ENCODE measurements around the gene RUNX2. TPM values are rescaled to one million over a fixed set of nuclear protein-coding genes. Genes with fewer than 3 reads are reported as not detected.

Gene RUNX2
- total and polyA plus RNA-seq, 10 of the 15 experiments (the other 5 are each of a cell fraction or from before 2014, with no cell fraction given) = 0.01 to 0.77 (median 0.15) TPM; not detected in 3

GRCh38 chr6:45480752-45481415, 152.8 kb downstream of the RUNX2 start:
- Histone ChIP-seq H2AFZ (ENCODE audit: control insufficient read depth, low read depth, low read length) (no peak overlapping the region), H3K9ac (ENCODE audit: control insufficient read depth, insufficient read depth, low read length) (no peak overlapping the region), H3K36me3 (ENCODE audit: control insufficient read depth in 2 of 2, insufficient read depth in 2 of 2, low read length in 1 of 2) (no peaks in the 10 kb centered on the region), H3K4me3 (no peak overlapping the region), H3K9me3 (replicated peaks; ENCODE audit: control insufficient read depth, insufficient read depth, low read length) (no peaks in the 10 kb centered on the region; the same call in 2 of the 3 replicates), H3K79me2 (ENCODE audit: control insufficient read depth, insufficient read depth, low read length) (no peaks in the 10 kb centered on the region), H3K4me2 (ENCODE audit: control insufficient read depth, insufficient read depth) (no peak overlapping the region), H3K4me1 (ENCODE audit: control insufficient read depth, insufficient read depth, low read length) (0 out of 2 replicates have a peak, but pooled peaks cover 5% of the 10 kb centered on the region), H4K20me1 (ENCODE audit: control insufficient read depth, insufficient read depth) (no peaks in the 10 kb centered on the region), H3K27me3 (replicated peaks in 1 of 2; ENCODE audit: control insufficient read depth in 2 of 2, insufficient read depth in 2 of 2, low read length in 1 of 2) (peaks cover 0 to 7% of the 10 kb centered on the region in 2 experiments; a peak in 2 of 4 replicates), H3K27ac (ENCODE audit: control insufficient read depth, insufficient read depth) (no peak overlapping the region)
- BruUV-seq (replicated peaks) = no TSS peak
- 73% methylated on average over 7 of the region's 7 CpGs for WGBS (ENCODE audit: insufficient coverage, insufficient replicate concordance, low lambda C conversion rate, missing lambda C conversion rate)
- TF ChIP-seq HDAC6 (IDR thresholded peaks at IDR 0.05; ENCODE audit: unreplicated experiment) = no peak
- TF ChIP-seq RBBP5 (conservative IDR thresholded peaks at IDR 0.05) = no peak
- TF ChIP-seq, protein P1, sequence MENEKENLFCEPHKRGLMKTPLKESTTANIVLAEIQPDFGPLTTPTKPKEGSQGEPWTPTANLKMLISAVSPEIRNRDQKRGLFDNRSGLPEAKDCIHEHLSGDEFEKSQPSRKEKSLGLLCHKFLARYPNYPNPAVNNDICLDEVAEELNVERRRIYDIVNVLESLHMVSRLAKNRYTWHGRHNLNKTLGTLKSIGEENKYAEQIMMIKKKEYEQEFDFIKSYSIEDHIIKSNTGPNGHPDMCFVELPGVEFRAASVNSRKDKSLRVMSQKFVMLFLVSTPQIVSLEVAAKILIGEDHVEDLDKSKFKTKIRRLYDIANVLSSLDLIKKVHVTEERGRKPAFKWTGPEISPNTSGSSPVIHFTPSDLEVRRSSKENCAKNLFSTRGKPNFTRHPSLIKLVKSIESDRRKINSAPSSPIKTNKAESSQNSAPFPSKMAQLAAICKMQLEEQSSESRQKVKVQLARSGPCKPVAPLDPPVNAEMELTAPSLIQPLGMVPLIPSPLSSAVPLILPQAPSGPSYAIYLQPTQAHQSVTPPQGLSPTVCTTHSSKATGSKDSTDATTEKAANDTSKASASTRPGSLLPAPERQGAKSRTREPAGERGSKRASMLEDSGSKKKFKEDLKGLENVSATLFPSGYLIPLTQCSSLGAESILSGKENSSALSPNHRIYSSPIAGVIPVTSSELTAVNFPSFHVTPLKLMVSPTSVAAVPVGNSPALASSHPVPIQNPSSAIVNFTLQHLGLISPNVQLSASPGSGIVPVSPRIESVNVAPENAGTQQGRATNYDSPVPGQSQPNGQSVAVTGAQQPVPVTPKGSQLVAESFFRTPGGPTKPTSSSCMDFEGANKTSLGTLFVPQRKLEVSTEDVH (IDR thresholded peaks at IDR 0.05; ENCODE audit: low read depth, partially characterized antibody) = no peak
- TF ChIP-seq IRF5 (IDR thresholded peaks at IDR 0.05; ENCODE audit: borderline replicate concordance) = no peak
- TF ChIP-seq, protein P2, sequence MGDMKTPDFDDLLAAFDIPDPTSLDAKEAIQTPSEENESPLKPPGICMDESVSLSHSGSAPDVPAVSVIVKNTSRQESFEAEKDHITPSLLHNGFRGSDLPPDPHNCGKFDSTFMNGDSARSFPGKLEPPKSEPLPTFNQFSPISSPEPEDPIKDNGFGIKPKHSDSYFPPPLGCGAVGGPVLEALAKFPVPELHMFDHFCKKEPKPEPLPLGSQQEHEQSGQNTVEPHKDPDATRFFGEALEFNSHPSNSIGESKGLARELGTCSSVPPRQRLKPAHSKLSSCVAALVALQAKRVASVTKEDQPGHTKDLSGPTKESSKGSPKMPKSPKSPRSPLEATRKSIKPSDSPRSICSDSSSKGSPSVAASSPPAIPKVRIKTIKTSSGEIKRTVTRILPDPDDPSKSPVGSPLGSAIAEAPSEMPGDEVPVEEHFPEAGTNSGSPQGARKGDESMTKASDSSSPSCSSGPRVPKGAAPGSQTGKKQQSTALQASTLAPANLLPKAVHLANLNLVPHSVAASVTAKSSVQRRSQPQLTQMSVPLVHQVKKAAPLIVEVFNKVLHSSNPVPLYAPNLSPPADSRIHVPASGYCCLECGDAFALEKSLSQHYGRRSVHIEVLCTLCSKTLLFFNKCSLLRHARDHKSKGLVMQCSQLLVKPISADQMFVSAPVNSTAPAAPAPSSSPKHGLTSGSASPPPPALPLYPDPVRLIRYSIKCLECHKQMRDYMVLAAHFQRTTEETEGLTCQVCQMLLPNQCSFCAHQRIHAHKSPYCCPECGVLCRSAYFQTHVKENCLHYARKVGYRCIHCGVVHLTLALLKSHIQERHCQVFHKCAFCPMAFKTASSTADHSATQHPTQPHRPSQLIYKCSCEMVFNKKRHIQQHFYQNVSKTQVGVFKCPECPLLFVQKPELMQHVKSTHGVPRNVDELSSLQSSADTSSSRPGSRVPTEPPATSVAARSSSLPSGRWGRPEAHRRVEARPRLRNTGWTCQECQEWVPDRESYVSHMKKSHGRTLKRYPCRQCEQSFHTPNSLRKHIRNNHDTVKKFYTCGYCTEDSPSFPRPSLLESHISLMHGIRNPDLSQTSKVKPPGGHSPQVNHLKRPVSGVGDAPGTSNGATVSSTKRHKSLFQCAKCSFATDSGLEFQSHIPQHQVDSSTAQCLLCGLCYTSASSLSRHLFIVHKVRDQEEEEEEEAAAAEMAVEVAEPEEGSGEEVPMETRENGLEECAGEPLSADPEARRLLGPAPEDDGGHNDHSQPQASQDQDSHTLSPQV (IDR thresholded peaks at IDR 0.05) = no peak
- no peak for TF ChIP-seq FOXK2 (IDR thresholded peaks at IDR 0.05)
- TF ChIP-seq PAX5 (IDR thresholded peaks at IDR 0.05; ENCODE audit: borderline replicate concordance, low read depth, low read length) = no peak
- TF ChIP-seq SMARCA5 (IDR thresholded peaks at IDR 0.05) = no peak
- no peak for TF ChIP-seq KDM1A (IDR thresholded peaks at IDR 0.05; ENCODE audit: borderline replicate concordance)
- POLR2A ChIA-PET = no interaction called here
- SMC1A ChIA-PET (ENCODE audit: uncharacterized antibody, unreplicated experiment) = no interaction called here
- intact Hi-C loops (cut with micrococcal nuclease; ENCODE audit: unreplicated experiment) (no loop called here), in situ Hi-C loops (cut with MboI) (no loop called here)
- no peak for ATAC-seq
- no peak for DNase-seq (ENCODE audit: low read depth, low spot score)
- FAIRE-seq = no peak
- RAD21 ChIA-PET (ENCODE audit: unreplicated experiment) = no interaction called here
- CTCF ChIA-PET = no interaction called here
